ENCODE results near the gene RNU4-1.
"Not testable (repeated sequence)": the region's sequence is repeated elsewhere in the genome, so short reads cannot be mapped to it uniquely, and the experiment has no call there.

The RNU4-1 gene

GRCh38 chr12:120292661-120293531 lies at the start of gene RNU4-1:
TSS of gene RNU4-1 (minus strand) at chr12:120293237.
- Histone ChIP-seq H3K27me3 (ENCODE audit: control insufficient read depth in 1 of 2, insufficient read depth in 2 of 2, low read length in 2 of 2) (no peaks in the 10 kb centered on the region), H3K9ac (ENCODE audit: low read depth in 1 of 2, low read length in 2 of 2) (peak within 1 kb of the TSS; percentile 79), H3K27ac (ENCODE audit: low read depth, low read length) (peak within 1 kb of the TSS; percentile 99), H3K4me3 (ENCODE audit: low read depth in 1 of 2, low read length in 2 of 2) (peak within 1 kb of the TSS; percentile 58 to 73), H3K9me3 (ENCODE audit: control insufficient read depth in 1 of 2, low read length in 2 of 2) (no peaks in the 10 kb centered on the region), H3K36me3 (ENCODE audit: control insufficient read depth in 1 of 2, insufficient read depth in 2 of 2, low read length in 2 of 2) (no peaks in the 10 kb centered on the region), H3K4me1 (ENCODE audit: control insufficient read depth in 1 of 2, insufficient read depth in 2 of 2, low read length in 2 of 2) (peaks cover 4 to 5% of the 10 kb centered on the region in 2 donors)

- peaks cover 0 to 7% of the 10 kb centered on the region in 2 donors for H3K9me3 ChIP-seq (ENCODE audit: control insufficient read depth in 1 of 2, low read length in 2 of 2)
- no peak overlapping the region for H3K27ac ChIP-seq (ENCODE audit: low read depth, low read length)
- no peak overlapping the region for H3K9ac ChIP-seq (ENCODE audit: low read depth in 1 of 2, low read length in 2 of 2)
- peaks cover 2 to 7% of the 10 kb centered on the region in 2 donors for H3K36me3 ChIP-seq (ENCODE audit: control insufficient read depth in 1 of 2, insufficient read depth in 2 of 2, low read length in 2 of 2)
- no peaks in the 10 kb centered on the region for H3K4me1 ChIP-seq (ENCODE audit: control insufficient read depth in 1 of 2, insufficient read depth in 2 of 2, low read length in 2 of 2)
- H3K27me3 ChIP-seq (ENCODE audit: control insufficient read depth in 1 of 2, insufficient read depth in 2 of 2, low read length in 2 of 2), result no peaks in the 10 kb centered on the region
- H3K4me3 ChIP-seq (ENCODE audit: low read depth in 1 of 2, low read length in 2 of 2), result no peak overlapping the region
These were observed 49.4 kb upstream of the RNU4-1 start for GRCh38 chr12:120342175-120343038.

DNA sequence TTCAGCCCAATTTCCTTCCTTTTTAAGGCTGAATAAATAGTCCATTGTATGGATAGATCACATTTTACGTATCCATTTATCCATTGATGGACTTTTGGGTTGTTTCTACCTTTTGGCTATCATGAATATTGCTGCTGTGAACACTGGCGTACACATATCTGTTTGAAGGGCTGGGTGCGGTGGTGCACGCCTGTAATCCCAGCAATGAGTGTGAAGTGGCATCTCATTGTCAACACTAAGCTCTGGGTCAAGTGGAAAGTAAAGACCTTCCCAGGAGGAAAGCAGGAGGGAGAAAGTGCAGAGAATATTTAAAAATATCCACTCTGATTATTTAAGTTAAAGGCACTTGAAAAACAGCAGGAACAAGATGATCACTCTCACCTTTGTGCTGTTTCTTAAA lies 46.2 kb upstream of the RNU4-1 start:
- H3K9ac ChIP-seq (ENCODE audit: low read depth in 1 of 2, low read length in 2 of 2), result no peak overlapping the region
- H3K4me3 ChIP-seq (ENCODE audit: low read depth in 1 of 2, low read length in 2 of 2), result no peak overlapping the region
- H3K4me1 ChIP-seq (ENCODE audit: control insufficient read depth in 1 of 2, insufficient read depth in 2 of 2, low read length in 2 of 2), result no peaks in the 10 kb centered on the region
- H3K27ac ChIP-seq (ENCODE audit: low read depth, low read length), result no peak overlapping the region
- no peaks in the 10 kb centered on the region for H3K36me3 ChIP-seq (ENCODE audit: control insufficient read depth in 1 of 2, insufficient read depth in 2 of 2, low read length in 2 of 2)
- no peaks in the 10 kb centered on the region for H3K27me3 ChIP-seq (ENCODE audit: control insufficient read depth in 1 of 2, insufficient read depth in 2 of 2, low read length in 2 of 2)
- H3K9me3 ChIP-seq (ENCODE audit: control insufficient read depth in 1 of 2, low read length in 2 of 2), result peaks cover 0 to 7% of the 10 kb centered on the region in 2 donors

GRCh38 chr12:120337730-120338129 lies 44.7 kb upstream of the RNU4-1 start:
- H3K36me3 ChIP-seq (ENCODE audit: control insufficient read depth in 1 of 2, insufficient read depth in 2 of 2, low read length in 2 of 2), result no peaks in the 10 kb centered on the region
- no peaks in the 10 kb centered on the region for H3K4me1 ChIP-seq (ENCODE audit: control insufficient read depth in 1 of 2, insufficient read depth in 2 of 2, low read length in 2 of 2)
- no peak overlapping the region for H3K4me3 ChIP-seq (ENCODE audit: low read depth in 1 of 2, low read length in 2 of 2)
- H3K9ac ChIP-seq (ENCODE audit: low read depth in 1 of 2, low read length in 2 of 2), result no peak overlapping the region
- no peak overlapping the region for H3K27ac ChIP-seq (ENCODE audit: low read depth, low read length)
- peaks cover 0 to 7% of the 10 kb centered on the region in 2 donors for H3K9me3 ChIP-seq (ENCODE audit: control insufficient read depth in 1 of 2, low read length in 2 of 2)
- H3K27me3 ChIP-seq (ENCODE audit: control insufficient read depth in 1 of 2, insufficient read depth in 2 of 2, low read length in 2 of 2), result no peaks in the 10 kb centered on the region

DNA sequence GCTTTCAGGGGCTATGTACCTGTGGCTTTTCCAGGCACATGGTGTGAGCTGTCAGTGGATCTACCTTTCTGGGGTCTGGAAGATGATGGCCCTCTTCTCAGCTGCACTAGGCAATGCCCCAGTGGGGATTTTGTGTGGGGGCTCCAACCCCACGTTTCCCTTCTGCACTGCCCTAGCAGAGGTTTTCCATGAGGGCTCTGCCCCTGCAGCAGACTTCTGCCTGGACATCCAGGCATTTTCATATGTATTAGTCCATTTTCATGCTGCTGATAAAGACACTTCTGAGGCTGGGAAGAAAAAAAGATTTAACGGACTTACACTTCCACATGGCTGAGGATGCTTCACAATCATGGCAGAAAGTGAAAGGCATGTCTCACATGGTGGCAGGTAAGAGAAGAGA lies 43.4 kb upstream of the RNU4-1 start:
- H3K9ac ChIP-seq (ENCODE audit: low read depth in 1 of 2, low read length in 2 of 2); H3K36me3 ChIP-seq (ENCODE audit: control insufficient read depth in 1 of 2, insufficient read depth in 2 of 2, low read length in 2 of 2); H3K27me3 ChIP-seq (ENCODE audit: control insufficient read depth in 1 of 2, insufficient read depth in 2 of 2, low read length in 2 of 2); H3K4me3 ChIP-seq (ENCODE audit: low read depth in 1 of 2, low read length in 2 of 2); H3K9me3 ChIP-seq (ENCODE audit: control insufficient read depth in 1 of 2, low read length in 2 of 2); H3K27ac ChIP-seq (ENCODE audit: low read depth, low read length): not testable (repeated sequence)
- H3K4me1 ChIP-seq (ENCODE audit: control insufficient read depth in 1 of 2, insufficient read depth in 2 of 2, low read length in 2 of 2), result peaks cover 10 to 13% of the 10 kb centered on the region in 2 donors

DNA sequence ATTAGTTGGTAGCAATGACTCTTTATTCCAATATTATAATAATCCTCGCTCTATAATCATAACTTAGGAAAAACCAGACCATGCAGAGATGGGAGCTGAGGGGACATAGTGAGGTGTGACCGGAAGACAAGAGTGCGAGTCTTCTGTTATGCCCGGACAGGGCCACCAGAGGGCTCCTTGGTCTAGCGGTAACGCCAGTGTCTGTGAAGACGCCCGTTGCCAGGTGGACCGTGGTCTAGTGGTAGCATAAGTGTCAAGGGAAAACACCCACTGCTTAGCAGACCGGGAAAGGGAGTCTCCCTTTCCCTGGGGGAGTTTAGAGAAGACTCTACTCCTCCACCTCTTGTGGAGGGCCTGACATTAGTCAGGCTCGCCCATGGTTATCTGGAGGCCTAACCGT lies 42.4 kb upstream of the RNU4-1 start:
- not testable (repeated sequence) for H3K9me3 ChIP-seq (ENCODE audit: control insufficient read depth in 1 of 2, low read length in 2 of 2); H3K4me3 ChIP-seq (ENCODE audit: low read depth in 1 of 2, low read length in 2 of 2); H3K27me3 ChIP-seq (ENCODE audit: control insufficient read depth in 1 of 2, insufficient read depth in 2 of 2, low read length in 2 of 2); H3K36me3 ChIP-seq (ENCODE audit: control insufficient read depth in 1 of 2, insufficient read depth in 2 of 2, low read length in 2 of 2); H3K9ac ChIP-seq (ENCODE audit: low read depth in 1 of 2, low read length in 2 of 2); H3K27ac ChIP-seq (ENCODE audit: low read depth, low read length)
- H3K4me1 ChIP-seq (ENCODE audit: control insufficient read depth in 1 of 2, insufficient read depth in 2 of 2, low read length in 2 of 2), result peaks cover 11 to 14% of the 10 kb centered on the region in 2 donors

- Histone ChIP-seq H3K4me1 (ENCODE audit: control insufficient read depth in 1 of 2, insufficient read depth in 2 of 2, low read length in 2 of 2) (peaks cover 11 to 14% of the 10 kb centered on the region in 2 donors), H3K27me3 (ENCODE audit: control insufficient read depth in 1 of 2, insufficient read depth in 2 of 2, low read length in 2 of 2) (no peaks in the 10 kb centered on the region), H3K27ac (ENCODE audit: low read depth, low read length) (no peak overlapping the region), H3K4me3 (ENCODE audit: low read depth in 1 of 2, low read length in 2 of 2) (no peak overlapping the region), H3K9me3 (ENCODE audit: control insufficient read depth in 1 of 2, low read length in 2 of 2) (peaks cover 0 to 1% of the 10 kb centered on the region in 2 donors), H3K36me3 (ENCODE audit: control insufficient read depth in 1 of 2, insufficient read depth in 2 of 2, low read length in 2 of 2) (no peaks in the 10 kb centered on the region), H3K9ac (ENCODE audit: low read depth in 1 of 2, low read length in 2 of 2) (no peak overlapping the region)
These were observed 39.5 kb upstream of the RNU4-1 start for GRCh38 chr12:120332523-120332922.

- no peak overlapping the region for H3K27ac ChIP-seq (ENCODE audit: low read depth, low read length)
- H3K4me3 ChIP-seq (ENCODE audit: low read depth in 1 of 2, low read length in 2 of 2), result no peak overlapping the region
- no peaks in the 10 kb centered on the region for H3K36me3 ChIP-seq (ENCODE audit: control insufficient read depth in 1 of 2, insufficient read depth in 2 of 2, low read length in 2 of 2)
- no peak overlapping the region for H3K9ac ChIP-seq (ENCODE audit: low read depth in 1 of 2, low read length in 2 of 2)
- no peaks in the 10 kb centered on the region for H3K27me3 ChIP-seq (ENCODE audit: control insufficient read depth in 1 of 2, insufficient read depth in 2 of 2, low read length in 2 of 2)
- no peaks in the 10 kb centered on the region for H3K9me3 ChIP-seq (ENCODE audit: control insufficient read depth in 1 of 2, low read length in 2 of 2)
- H3K4me1 ChIP-seq (ENCODE audit: control insufficient read depth in 1 of 2, insufficient read depth in 2 of 2, low read length in 2 of 2), result peaks cover 11 to 14% of the 10 kb centered on the region in 2 donors
These were observed 39.0 kb upstream of the RNU4-1 start for GRCh38 chr12:120332041-120332440.

DNA sequence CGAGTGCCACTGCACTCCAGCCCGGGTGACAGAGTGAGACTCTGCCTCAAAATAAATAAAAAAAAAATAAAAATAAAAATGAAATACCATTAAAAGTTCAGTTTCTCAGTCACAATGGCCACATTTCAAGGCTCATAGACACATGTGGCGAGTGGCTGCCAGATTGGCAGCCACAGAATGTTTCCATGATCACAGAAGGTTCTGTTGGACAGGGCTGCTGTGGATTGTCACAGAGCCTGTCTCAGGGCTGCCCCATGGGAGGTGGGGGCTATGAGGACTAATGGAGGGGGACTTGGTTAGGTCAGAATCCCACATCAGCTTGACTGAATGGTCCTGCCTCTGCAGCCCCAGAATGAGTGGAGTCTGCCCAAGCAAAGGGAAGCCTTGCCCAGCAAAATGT lies 38.4 kb upstream of the RNU4-1 start:
- no peak overlapping the region for H3K27ac ChIP-seq (ENCODE audit: low read depth, low read length)
- H3K9ac ChIP-seq (ENCODE audit: low read depth in 1 of 2, low read length in 2 of 2), result no peak overlapping the region
- H3K36me3 ChIP-seq (ENCODE audit: control insufficient read depth in 1 of 2, insufficient read depth in 2 of 2, low read length in 2 of 2), result no peaks in the 10 kb centered on the region
- no peaks in the 10 kb centered on the region for H3K9me3 ChIP-seq (ENCODE audit: control insufficient read depth in 1 of 2, low read length in 2 of 2)
- no peaks in the 10 kb centered on the region for H3K27me3 ChIP-seq (ENCODE audit: control insufficient read depth in 1 of 2, insufficient read depth in 2 of 2, low read length in 2 of 2)
- H3K4me1 ChIP-seq (ENCODE audit: control insufficient read depth in 1 of 2, insufficient read depth in 2 of 2, low read length in 2 of 2), result peaks cover 11 to 14% of the 10 kb centered on the region in 2 donors
- H3K4me3 ChIP-seq (ENCODE audit: low read depth in 1 of 2, low read length in 2 of 2), result no peak overlapping the region

- H3K27me3 ChIP-seq (ENCODE audit: control insufficient read depth in 1 of 2, insufficient read depth in 2 of 2, low read length in 2 of 2), result no peaks in the 10 kb centered on the region
- peaks cover 16 to 19% of the 10 kb centered on the region in 2 donors for H3K4me1 ChIP-seq (ENCODE audit: control insufficient read depth in 1 of 2, insufficient read depth in 2 of 2, low read length in 2 of 2)
- H3K9me3 ChIP-seq (ENCODE audit: control insufficient read depth in 1 of 2, low read length in 2 of 2), result no peaks in the 10 kb centered on the region
- H3K4me3 ChIP-seq (ENCODE audit: low read depth in 1 of 2, low read length in 2 of 2), result no peak overlapping the region
- H3K36me3 ChIP-seq (ENCODE audit: control insufficient read depth in 1 of 2, insufficient read depth in 2 of 2, low read length in 2 of 2), result no peaks in the 10 kb centered on the region
- H3K27ac ChIP-seq (ENCODE audit: low read depth, low read length), result no peak overlapping the region
- no peak overlapping the region for H3K9ac ChIP-seq (ENCODE audit: low read depth in 1 of 2, low read length in 2 of 2)
These were observed 35.2 kb upstream of the RNU4-1 start for GRCh38 chr12:120328228-120328627.

Measured in duodenal mucosa (tissue), 2 donors.